H9 (cell line): ENCODE measurements around the gene ADCY5. TPM values are rescaled to one million over a fixed set of nuclear protein-coding genes. Genes with fewer than 3 reads are reported as not detected.

Experiments used
- DNase-seq: peaks from one replicate; pipeline ENCODE4 v3.0.0-alpha.2; 2017
- H2AFZ ChIP-seq: one replicate; pipeline ENCODE4 v1.6.1; 2013; ENCODE audit warnings: mild to moderate bottlenecking, low read length, control low read depth, moderate library complexity
- H2AK5ac ChIP-seq: 2 replicates; pipeline ENCODE4 v1.6.1; 2013; ENCODE audit warnings: low read length, control low read depth, mixed read lengths; ENCODE audit not compliant: insufficient read length
- H2BK120ac ChIP-seq: one replicate; pipeline ENCODE4 v1.6.1; 2013; ENCODE audit warnings: low read depth, mild to moderate bottlenecking, low read length, control low read depth, inconsistent platforms; ENCODE audit not compliant: poor library complexity, severe bottlenecking
- H2BK12ac ChIP-seq: 2 replicates; pipeline ENCODE4 v1.6.1; 2013; ENCODE audit warnings: low read length, control low read depth, mixed read lengths, low read depth; ENCODE audit not compliant: insufficient read length
- H2BK15ac ChIP-seq: 2 replicates; pipeline ENCODE4 v1.6.1; 2013; ENCODE audit warnings: low read depth, low read length, control low read depth
- H2BK20ac ChIP-seq: one replicate; pipeline ENCODE4 v1.6.1; 2013; ENCODE audit warnings: low read depth, mild to moderate bottlenecking, low read length, control low read depth, inconsistent platforms; ENCODE audit not compliant: poor library complexity, severe bottlenecking
- H2BK5ac ChIP-seq: 2 replicates; pipeline ENCODE4 v1.6.1; 2013; ENCODE audit warnings: low read length, control low read depth, mixed read lengths; ENCODE audit not compliant: insufficient read length
- H3K14ac ChIP-seq: 2 replicates; pipeline ENCODE4 v1.6.1; 2013; ENCODE audit warnings: low read length, control low read depth; ENCODE audit not compliant: insufficient read depth
- H3K18ac ChIP-seq: 2 replicates; pipeline ENCODE4 v1.6.1; 2013; ENCODE audit warnings: low read depth, mild to moderate bottlenecking, mixed read lengths, low read length, control low read depth; ENCODE audit not compliant: insufficient read length
- H3K23ac ChIP-seq: 2 replicates; pipeline ENCODE4 v1.6.1; 2013; ENCODE audit warnings: low read length, control low read depth, mixed read lengths, low read depth; ENCODE audit not compliant: insufficient read length
- H3K23me2 ChIP-seq: 2 replicates; pipeline ENCODE4 v1.6.1; 2013; ENCODE audit warnings: low read depth, mild to moderate bottlenecking, mixed read lengths, low read length, control low read depth; ENCODE audit not compliant: insufficient read length, poor library complexity, severe bottlenecking
- H3K27ac ChIP-seq: 2 replicates; pipeline ENCODE4 v1.5.1; 2013; ENCODE audit warnings: low read length, control low read depth, mixed read lengths, low read depth; ENCODE audit not compliant: insufficient read length
- H3K27me3 ChIP-seq: 2 replicates; pipeline ENCODE4 v1.6.1; 2013; ENCODE audit warnings: low read length, control low read depth, inconsistent platforms; ENCODE audit not compliant: insufficient read depth
- H3K4ac ChIP-seq: 2 replicates; pipeline ENCODE4 v1.6.1; 2013; ENCODE audit warnings: low read depth, mild to moderate bottlenecking, control low read depth, inconsistent platforms, low read length, moderate library complexity
- H3K4me1 ChIP-seq: 2 replicates; pipeline ENCODE4 v1.6.1; 2013; ENCODE audit warnings: low read length, control low read depth, inconsistent platforms; ENCODE audit not compliant: insufficient read depth
- H3K4me2 ChIP-seq: 2 replicates; pipeline ENCODE4 v1.6.1; 2013; ENCODE audit warnings: low read length, control low read depth, mixed read lengths; ENCODE audit not compliant: insufficient read length, insufficient read depth
- H3K56ac ChIP-seq: 2 replicates; pipeline ENCODE4 v1.6.1; 2013; ENCODE audit warnings: low read depth, mild to moderate bottlenecking, mixed read lengths, low read length, control low read depth; ENCODE audit not compliant: insufficient read length
- H3K79me1 ChIP-seq: 2 replicates; pipeline ENCODE4 v1.6.1; 2013; ENCODE audit warnings: low read depth, mild to moderate bottlenecking, moderate library complexity, low read length, control low read depth, inconsistent platforms; ENCODE audit not compliant: insufficient read depth, poor library complexity, severe bottlenecking
- H3K79me2 ChIP-seq: 2 replicates; pipeline ENCODE4 v1.6.1; 2013; ENCODE audit warnings: low read length, control low read depth, inconsistent platforms; ENCODE audit not compliant: insufficient read depth
- H3K9ac ChIP-seq: 2 replicates; pipeline ENCODE4 v1.6.1; 2013; ENCODE audit warnings: low read length, control low read depth, mixed read lengths; ENCODE audit not compliant: insufficient read length; ENCODE audit errors: extremely low read depth
- H3K9me3 ChIP-seq: one replicate; pipeline ENCODE4 v1.6.1; 2013; ENCODE audit warnings: low read depth, low read length, inconsistent platforms; ENCODE audit not compliant: control insufficient read depth
- H3T11ph ChIP-seq: one replicate; pipeline ENCODE4 v1.6.1; 2013; ENCODE audit warnings: mild to moderate bottlenecking, low read length, control low read depth, inconsistent platforms
- H4K20me1 ChIP-seq: one replicate; pipeline ENCODE4 v1.6.1; 2013; ENCODE audit not compliant: control insufficient read depth, insufficient read length, insufficient read depth
- H4K5ac ChIP-seq: 2 replicates; pipeline ENCODE4 v1.6.1; 2013; ENCODE audit warnings: low read depth, mild to moderate bottlenecking, mixed read lengths, low read length, control low read depth; ENCODE audit not compliant: insufficient read length
- H4K8ac ChIP-seq: replicated peaks from 2 replicates; pipeline ENCODE4 v1.6.1; 2013; ENCODE audit warnings: low read length, control low read depth, mixed read lengths, low read depth; ENCODE audit not compliant: insufficient read length
- H4K91ac ChIP-seq: 2 replicates; pipeline ENCODE4 v1.6.1; 2013; ENCODE audit warnings: low read depth, mild to moderate bottlenecking, moderate library complexity, mixed read lengths, low read length, control low read depth; ENCODE audit not compliant: insufficient read length
- H3K27ac Mint-ChIP-seq, 3 experiments: 2 replicates in 2 of 3; 3 replicates in 1 of 3; pipeline ENCODE4 v1.8.0; 2020 to 2021; ENCODE audit warnings: mixed read lengths in 3 of 3, mild to moderate bottlenecking in 1 of 3, moderate library complexity in 1 of 3
- H3K27me3 Mint-ChIP-seq: 2 replicates; pipeline ENCODE4 v1.8.0; 2021; ENCODE audit warnings: low read depth, mild to moderate bottlenecking, moderate library complexity, mixed read lengths
- H3K36me3 Mint-ChIP-seq, 3 experiments: 2 replicates in 2 of 3; 3 replicates in 1 of 3; pipeline ENCODE4 v1.8.0; 2020 to 2021; ENCODE audit warnings: low read depth in 3 of 3, mixed read lengths in 3 of 3; ENCODE audit not compliant: insufficient read depth in 1 of 3
- H3K4me1 Mint-ChIP-seq, 2 experiments: 2 replicates each; pipeline ENCODE4 v1.8.0; 2020; ENCODE audit warnings: mixed read lengths in 2 of 2
- H3K4me3 Mint-ChIP-seq, 2 experiments: 2 replicates in 1 of 2; 3 replicates in 1 of 2; pipeline ENCODE4 v1.8.0; 2020 to 2021; ENCODE audit warnings: mild to moderate bottlenecking in 2 of 2, mixed read lengths in 2 of 2, moderate library complexity in 1 of 2
- H3K9me3 Mint-ChIP-seq, 2 experiments: 2 replicates in 1 of 2; 3 replicates in 1 of 2; pipeline ENCODE4 v1.8.0; 2020; ENCODE audit warnings: mild to moderate bottlenecking in 2 of 2, mixed read lengths in 2 of 2, moderate library complexity in 1 of 2
- CTCF ChIP-seq: fragments of 200-600 bp; sonication (generic); conservative IDR thresholded peaks from 3 replicates; pipeline ENCODE4 v1.8.0; 2021; ENCODE audit warnings: antibody characterized with exemption, mild to moderate bottlenecking
- WGBS: extraction: QIAGEN DNeasy Blood & Tissue Kit; methylation state at CpG from one replicate; pipeline ENCODE4 v1.1.7; 2013; ENCODE audit warnings: missing lambda C conversion rate, low lambda C conversion rate, mixed read lengths; ENCODE audit not compliant: insufficient read length; ENCODE audit errors: extremely low coverage; 5-methylcytosine and 5-hydroxymethylcytosine counted together
- total RNA-seq: library from RNA; stranded (reverse); gene quantifications from 2 replicates; pipeline ENCODE4 v1.2.1, GENCODE V29; 2021

Gene ADCY5
- total RNA-seq, 1 experiment from 2014 or later = 5.0 TPM

- DNase-seq = no peak
- Histone ChIP-seq H2BK120ac (no peak overlapping the region), H3K56ac (no peak overlapping the region), H3K23me2 (no peaks in the 10 kb centered on the region), H4K5ac (no peak overlapping the region), H3K14ac (no peak overlapping the region), H3K79me1 (no peaks in the 10 kb centered on the region), H3K4me2 (no peak overlapping the region), H4K8ac (no peak overlapping the region), H3K4me1 (peaks cover 2% of the 10 kb centered on the region; the same call in 1 of the 2 replicates), H3K4ac (no peak overlapping the region), H3K9me3 (no peaks in the 10 kb centered on the region), H2BK20ac (no peak overlapping the region), H3K9ac (no peak overlapping the region), H2BK5ac (no peak overlapping the region), H2AFZ (no peak overlapping the region), H4K20me1 (no peaks in the 10 kb centered on the region), H3K27ac (no peak overlapping the region), H3K27me3 (no peaks in the 10 kb centered on the region), H2BK15ac (no peak overlapping the region), H4K91ac (no peak overlapping the region), H3K23ac (no peak overlapping the region), H3T11ph (no peak overlapping the region), H3K18ac (no peak overlapping the region), H3K79me2 (no peaks in the 10 kb centered on the region), H2AK5ac (no peak overlapping the region), H2BK12ac (no peak overlapping the region)
- Mint-ChIP-seq H3K4me1 (peaks cover 27 to 31% of the 10 kb centered on the region in 2 experiments), H3K36me3 (no peaks in the 10 kb centered on the region), H3K27ac (no peak overlapping the region), H3K27me3 (peaks cover 9% of the 10 kb centered on the region), H3K9me3 (no peaks in the 10 kb centered on the region; a peak in 1 of 5 replicates), H3K4me3 (no peak overlapping the region)
- WGBS = no CpG with 5 or more reads among the region's 4 CpGs
- no peak for TF ChIP-seq CTCF
Observed at GRCh38 chr3:123385499-123385898, 63.4 kb downstream of the ADCY5 start.
